ENCODE results near the gene RTN4RL1.

RTN4RL1 gene

DNA sequence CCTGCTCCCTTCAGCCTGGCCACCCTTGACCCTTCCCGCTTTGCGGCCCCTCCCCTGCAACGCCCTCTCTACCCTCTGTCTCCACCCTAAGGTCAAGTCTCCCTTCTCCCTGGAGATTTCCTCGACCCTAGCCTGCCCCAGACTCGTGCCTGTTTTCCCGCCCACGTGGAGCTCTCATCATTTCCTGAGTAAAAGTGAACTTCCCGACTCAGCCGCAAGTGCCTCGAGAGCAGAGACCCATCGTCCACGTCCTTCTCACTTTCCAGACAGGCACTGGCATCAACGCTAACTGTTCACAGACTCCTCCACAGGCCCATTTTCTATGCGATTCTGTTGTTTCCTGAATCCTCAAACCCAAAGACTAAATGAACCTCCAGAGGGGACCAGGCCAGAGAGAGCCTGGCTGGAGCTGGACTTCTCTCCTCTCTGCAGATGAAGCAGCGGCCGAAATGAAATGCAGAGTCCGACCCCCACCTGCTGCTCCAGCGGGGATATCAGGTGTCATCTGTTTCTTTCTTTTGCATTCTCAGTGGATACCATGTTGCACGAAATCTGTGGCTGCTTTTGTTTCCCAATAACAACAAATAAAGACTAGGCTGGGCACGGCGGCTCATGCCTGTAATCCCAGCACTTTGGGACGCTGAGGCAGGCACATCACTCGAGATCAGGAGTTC is 52.5 kb downstream of the RTN4RL1 start:
- TF ChIP-seq, protein P1, sequence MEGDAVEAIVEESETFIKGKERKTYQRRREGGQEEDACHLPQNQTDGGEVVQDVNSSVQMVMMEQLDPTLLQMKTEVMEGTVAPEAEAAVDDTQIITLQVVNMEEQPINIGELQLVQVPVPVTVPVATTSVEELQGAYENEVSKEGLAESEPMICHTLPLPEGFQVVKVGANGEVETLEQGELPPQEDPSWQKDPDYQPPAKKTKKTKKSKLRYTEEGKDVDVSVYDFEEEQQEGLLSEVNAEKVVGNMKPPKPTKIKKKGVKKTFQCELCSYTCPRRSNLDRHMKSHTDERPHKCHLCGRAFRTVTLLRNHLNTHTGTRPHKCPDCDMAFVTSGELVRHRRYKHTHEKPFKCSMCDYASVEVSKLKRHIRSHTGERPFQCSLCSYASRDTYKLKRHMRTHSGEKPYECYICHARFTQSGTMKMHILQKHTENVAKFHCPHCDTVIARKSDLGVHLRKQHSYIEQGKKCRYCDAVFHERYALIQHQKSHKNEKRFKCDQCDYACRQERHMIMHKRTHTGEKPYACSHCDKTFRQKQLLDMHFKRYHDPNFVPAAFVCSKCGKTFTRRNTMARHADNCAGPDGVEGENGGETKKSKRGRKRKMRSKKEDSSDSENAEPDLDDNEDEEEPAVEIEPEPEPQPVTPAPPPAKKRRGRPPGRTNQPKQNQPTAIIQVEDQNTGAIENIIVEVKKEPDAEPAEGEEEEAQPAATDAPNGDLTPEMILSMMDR (conservative IDR thresholded peaks at IDR 0.05): no peak
- H3K27ac ChIP-seq: no peak overlapping the region

DNA sequence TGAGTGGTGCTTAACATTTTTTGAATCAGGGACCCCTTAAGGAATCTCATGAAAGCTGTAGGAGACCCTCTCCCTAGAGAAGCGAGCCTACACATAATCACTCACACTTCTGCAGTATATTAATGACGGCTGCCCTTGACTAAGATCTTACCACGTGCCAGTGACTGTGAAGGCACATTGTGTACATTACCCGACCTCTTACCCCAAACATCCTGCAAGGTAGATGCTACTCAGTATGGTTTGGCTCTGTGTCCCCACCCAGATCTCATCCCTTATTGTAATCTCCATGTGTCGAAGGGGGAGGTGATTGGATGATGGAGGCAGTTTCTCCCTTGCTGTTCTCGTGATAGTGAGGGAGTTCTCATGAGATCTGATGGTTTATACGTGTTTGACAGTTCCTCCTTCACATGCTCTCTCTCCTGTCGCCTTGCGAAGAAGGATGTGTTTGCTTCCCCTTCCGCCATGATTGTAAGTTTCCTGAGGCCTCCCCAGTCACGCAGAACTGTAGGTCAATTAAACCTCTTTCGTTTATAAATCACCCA is 54.2 kb downstream of the RTN4RL1 start:
- H3K27ac ChIP-seq: no peak overlapping the region

DNA sequence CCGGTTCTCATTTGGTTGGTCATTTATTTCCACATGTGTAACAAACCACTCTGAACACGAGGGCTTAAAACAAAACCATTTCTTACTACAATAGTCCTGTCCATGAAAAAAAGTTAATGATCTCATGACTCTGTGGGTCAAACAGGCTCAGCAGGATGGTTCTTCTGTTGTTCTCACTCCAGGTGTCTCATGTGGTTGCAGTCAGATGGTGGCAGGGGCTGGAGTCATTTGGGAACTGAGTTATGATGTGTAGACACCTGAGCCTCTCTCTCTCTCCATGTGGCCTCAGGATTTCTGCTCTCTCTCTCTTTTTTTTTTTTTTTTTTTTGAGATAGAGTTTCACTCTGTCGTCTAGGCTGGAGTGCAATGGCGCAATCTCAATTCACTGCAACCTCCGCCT is 55.4 kb downstream of the RTN4RL1 start:
- TF ChIP-seq, protein P1 (conservative IDR thresholded peaks at IDR 0.05): no peak
- H3K27ac ChIP-seq: no peak overlapping the region

More for the DNA sequence above, 54.2 kb downstream of the RTN4RL1 start:
- TF ChIP-seq, protein P1 (conservative IDR thresholded peaks at IDR 0.05): no peak

DNA sequence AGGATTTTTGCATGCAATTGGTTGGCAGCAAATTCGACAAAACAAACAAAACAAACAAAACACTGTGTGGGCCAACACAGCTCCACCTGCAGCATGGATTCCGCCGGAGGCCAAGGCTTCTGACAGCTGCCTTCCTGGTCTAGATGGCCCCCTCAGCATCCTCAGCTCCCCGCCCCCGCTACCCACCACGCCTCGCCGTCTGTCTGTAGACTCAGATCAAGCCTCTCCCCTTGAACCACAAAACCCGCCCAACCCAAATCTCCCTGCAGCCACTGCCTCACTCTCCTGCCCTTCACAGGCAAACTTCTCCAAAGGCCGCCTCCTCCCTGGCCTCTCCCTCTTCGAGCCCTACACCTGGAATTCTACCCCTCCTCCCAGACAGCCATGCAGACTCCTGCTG is 57.9 kb downstream of the RTN4RL1 start:
- peak overlapping the region; percentile 42 for H3K27ac ChIP-seq
- TF ChIP-seq, protein P1 (conservative IDR thresholded peaks at IDR 0.05): peak; percentile 29; the same call in 1 of the 2 replicates

DNA sequence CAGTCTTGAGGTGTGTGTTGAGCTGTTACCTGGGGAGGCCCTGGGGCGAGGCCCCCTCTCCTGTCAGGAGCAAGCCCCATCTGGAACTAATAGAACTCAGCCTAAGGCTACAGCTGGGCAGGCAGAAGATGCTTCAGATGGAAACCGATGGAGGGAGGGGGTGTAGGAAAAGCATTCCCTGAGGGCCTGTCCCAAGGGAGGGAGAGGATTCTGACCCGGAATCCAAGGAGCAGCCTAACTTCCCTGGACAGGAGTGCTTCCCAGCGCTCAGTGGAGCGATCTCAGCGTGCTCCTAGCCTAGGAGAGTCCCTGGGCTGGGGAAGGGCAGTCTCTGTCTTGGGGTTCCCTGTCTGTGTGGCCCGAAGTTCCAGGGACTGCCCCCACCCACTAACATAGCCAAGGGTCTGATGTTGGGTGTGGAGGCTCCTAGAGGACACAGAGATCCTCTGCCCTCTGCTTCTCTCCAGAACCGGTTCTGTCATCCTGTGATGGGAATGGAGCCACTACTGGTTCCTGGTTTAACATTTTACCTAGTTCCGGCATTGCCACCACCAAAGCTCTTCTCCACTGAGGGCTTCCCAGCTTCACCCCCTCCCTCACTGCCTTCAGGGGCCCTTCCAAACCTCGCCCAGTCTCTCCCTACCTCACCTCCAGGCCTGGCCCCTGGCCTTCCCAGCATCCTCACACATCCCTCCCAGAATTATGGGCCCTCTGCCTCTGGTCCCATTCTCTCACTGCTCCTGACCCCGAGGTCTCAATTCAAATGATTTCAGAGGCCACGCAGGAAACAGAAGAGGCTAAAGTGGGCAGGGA is 58.7 kb downstream of the RTN4RL1 start:
- H3K27ac ChIP-seq: peak overlapping the region; percentile 42
- TF ChIP-seq, protein P1 (conservative IDR thresholded peaks at IDR 0.05): no peak

DNA sequence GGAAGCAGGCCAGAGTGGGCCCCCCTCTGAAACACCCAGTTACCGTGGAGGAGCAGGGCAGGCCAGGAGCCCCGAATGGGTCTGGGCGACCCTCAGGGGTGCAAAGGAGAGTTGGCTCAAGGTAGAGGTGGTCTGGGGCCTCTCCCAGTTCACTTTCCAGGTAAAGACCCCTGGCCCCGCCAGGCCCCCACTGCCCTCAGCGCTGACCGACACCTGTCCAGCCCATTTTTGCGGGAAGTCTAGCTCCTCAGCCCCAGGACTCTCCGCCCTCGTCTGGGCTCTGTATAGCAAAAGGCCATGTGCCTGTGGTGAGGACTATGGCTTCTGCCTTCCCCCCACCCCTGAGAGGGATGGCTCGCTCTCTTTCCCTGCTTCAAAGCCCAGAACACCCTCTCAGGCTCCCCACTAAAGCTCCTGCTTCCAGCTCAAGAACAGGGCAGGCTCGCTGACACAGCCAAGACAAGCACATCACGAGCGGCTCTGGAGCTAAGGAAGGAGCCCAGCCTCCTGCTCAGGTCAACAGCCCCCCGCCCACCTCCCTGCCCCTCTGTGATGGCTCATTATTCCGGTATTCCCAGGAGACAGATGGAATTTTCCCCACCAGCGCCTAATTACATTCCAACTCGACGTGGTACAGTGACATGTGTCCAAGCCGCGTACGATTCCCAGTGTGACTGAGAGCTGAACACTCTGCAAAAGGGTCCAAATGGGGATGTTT is 59.4 kb downstream of the RTN4RL1 start:
- TF ChIP-seq, protein P1 (conservative IDR thresholded peaks at IDR 0.05): no peak
- no peak overlapping the region for H3K27ac ChIP-seq

DNA sequence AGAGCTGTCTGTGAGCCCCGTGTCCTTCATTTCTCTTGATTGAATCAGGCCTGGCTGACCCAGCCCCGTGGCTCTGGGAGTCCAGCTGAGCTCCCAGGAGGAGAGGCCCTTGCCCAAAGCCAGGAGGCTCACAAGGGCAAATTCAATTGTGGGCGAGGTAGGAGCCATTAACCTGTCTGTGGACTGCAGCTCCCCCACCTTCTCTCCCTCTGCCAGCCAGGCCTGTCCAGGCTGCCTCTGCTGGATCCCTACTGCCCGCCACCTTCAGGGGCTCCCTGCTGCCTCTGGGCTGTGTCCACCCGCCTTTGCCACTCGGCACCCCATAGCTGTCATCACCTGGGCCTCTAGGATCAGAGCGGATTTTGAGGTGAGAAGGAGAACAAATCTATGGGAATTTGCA is 61.9 kb downstream of the RTN4RL1 start:
- TF ChIP-seq, protein P1 (conservative IDR thresholded peaks at IDR 0.05): no peak
- no peak overlapping the region for H3K27ac ChIP-seq

Measured in VCaP (cell line).